IPS-NIHi7 (cell line): Measurements from ENCODE around the gene NKAIN2.
A peak's percentile ranks its signal among the peaks of the same experiment; 100 is the strongest.

Source experiments
- DNase-seq: peaks from one replicate; pipeline ENCODE4 v3.0.0; 2012; ENCODE audit warnings: mixed read lengths; ENCODE audit errors: extremely low spot score

NKAIN2 gene

DNA sequence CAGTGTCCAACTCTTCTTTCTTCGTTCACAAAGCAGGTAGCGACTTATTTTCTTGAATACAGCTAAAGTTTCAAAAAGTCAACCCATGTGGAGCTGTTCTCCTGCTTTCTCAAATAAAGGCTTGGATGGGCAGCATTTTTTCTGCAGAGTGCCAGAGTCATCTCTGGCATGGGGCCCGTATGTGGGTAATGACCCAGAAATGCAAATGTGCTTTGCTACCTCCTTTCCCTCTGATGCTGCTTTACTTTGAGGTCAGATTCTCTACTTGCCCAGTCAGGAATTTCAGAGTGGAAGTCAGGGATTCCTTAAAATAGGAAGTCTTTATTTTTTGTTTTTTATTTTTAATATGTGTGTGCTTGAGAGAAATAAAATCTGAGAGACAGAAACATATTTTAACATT is 4.9 kb downstream of the NKAIN2 start:
- DNase-seq: no peak

DNA sequence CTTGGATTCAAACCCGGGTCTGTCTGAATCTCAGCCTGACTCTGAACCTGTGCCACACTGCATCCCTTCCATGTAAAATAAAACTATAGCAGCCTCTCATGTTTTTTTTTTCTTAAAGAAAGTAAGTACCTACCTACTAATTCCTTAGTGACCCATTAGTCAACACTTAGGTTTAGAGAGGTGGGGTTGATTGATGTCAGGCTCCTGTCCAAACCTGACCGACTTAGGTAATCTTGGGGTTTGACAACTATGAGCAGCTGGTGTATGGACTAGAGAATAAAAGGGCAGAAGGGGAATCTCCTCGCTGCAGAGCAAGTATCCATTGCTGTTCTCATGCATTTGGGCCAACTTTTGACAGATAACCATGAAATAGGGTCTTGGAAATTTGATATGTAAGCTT is 6.5 kb downstream of the NKAIN2 start:
- no peak for DNase-seq

DNA sequence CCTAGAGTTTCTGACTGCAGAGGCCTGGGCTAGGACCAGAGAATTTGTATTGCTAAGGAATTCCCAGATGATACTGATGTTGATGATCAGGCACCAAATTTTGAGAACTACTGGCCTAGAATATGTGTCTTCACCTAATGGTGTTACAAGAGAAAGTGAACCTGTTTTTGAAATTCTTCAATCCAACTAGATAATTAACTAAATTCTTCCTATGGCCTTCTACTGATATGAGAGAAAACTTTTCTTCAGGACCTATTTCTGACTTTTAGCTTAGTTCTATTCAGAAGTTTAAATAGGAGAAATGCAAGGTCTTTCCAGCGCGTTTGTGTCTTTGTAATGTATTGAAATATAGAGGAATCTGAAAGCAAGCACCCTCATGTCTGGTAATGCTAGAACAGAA is 7.3 kb downstream of the NKAIN2 start:
- DNase-seq: no peak

DNA sequence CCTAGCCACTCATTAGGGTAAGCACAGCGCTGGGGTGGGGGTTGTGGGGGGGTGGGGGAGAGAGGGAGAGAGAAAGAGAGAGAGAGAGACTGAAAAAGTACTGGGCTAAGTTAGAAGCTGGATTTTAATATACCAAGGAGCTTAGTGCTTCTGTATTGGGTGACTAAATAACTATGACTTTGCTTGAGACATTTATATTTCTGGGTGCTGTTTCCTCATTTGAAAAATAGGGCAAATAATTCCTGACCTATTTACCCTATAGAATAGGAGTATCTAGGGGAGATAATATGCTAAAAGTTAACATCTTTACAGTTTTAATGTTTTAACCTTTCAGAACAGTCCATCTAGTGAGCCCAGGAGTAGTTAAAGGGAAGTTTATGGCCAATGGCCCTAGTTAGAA is 7.7 kb downstream of the NKAIN2 start:
- no peak for DNase-seq

DNA sequence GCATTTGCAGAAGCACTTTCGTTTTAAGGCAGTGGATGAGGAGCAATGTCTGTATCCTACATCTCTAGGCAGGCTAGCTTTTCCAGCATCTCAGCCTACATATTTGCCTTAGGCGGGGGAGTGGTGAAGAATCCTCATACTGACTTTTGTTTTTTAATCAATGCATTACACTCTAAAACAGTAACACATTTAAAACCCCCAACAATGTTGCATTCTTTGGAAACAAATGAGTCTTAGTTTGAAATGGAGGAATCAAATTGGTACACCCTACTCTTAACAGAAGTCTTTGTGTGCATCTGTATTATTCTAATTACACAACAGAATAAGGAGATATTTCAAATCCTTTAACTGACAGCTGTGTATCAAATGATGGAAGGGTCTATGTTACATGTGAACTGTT is 9.0 kb downstream of the NKAIN2 start:
- no peak for DNase-seq

DNA sequence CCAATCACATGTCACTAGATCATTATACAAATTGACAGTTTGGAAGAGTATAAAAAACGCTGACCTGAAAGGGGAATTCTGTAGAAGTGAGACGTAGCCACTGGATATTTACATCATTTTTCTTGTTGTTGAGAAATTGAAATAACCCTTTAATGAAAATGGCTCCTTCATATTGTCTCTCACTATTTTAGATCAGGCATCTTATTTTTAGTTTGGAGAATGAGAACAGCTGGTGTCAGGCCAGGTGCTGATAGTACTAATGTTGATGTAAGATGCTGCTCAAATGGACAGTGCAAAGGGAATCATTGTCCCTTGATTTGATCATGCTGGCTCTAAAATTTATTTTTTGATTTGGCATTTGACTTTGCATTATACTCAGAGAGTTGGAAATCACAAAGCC is 17.4 kb downstream of the NKAIN2 start:
- no peak for DNase-seq

DNA sequence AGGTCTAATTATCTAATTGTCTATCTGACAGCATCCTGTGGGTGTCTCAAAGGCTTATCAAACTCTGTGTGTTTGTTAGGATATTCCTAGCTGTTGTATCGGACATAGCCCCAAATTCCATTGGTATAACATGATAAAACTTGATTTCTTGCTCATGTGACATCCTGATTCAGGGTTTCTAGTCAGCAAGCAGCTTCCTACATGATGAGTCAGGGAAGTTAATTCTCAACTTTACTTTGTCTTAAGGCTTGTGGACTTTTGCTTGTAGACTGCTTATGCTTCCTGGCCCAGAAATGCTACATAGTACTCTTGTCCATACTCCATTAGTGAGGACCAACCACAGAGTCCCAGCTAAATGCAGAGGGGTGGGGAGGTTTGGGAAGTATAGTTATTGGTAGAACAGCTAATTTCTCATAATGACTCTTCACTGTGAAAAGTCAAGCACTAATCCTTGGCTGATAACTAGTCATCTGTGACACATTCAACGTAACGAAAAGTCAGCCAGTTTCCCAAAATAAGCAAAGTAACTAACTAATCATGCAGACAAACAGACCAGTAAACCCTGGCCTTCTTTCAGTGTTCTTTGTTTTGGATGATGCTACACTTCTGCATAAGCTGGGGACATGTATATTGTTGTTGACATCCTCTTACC is 25.8 kb downstream of the NKAIN2 start:
- DNase-seq: no peak

DNA sequence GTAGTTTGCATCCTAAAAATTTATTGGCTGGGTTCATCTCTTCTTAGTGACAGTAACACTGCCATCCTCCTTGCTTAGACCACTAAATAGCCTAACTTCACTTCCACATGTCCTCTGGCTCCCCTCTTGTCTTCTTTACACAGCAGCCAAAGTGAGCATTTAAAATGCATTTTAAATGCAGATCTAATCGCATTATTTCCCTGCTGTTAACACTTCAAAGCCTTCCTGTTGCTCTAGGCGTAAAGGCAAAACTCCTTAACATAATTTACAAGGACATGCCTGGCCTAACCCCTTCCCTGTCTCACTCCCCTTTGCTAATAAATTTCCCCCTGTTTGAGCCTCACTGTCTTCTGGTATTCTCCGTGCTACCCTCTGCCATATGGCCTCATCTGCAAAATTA is 26.5 kb downstream of the NKAIN2 start:
- DNase-seq: peak; percentile 13

DNA sequence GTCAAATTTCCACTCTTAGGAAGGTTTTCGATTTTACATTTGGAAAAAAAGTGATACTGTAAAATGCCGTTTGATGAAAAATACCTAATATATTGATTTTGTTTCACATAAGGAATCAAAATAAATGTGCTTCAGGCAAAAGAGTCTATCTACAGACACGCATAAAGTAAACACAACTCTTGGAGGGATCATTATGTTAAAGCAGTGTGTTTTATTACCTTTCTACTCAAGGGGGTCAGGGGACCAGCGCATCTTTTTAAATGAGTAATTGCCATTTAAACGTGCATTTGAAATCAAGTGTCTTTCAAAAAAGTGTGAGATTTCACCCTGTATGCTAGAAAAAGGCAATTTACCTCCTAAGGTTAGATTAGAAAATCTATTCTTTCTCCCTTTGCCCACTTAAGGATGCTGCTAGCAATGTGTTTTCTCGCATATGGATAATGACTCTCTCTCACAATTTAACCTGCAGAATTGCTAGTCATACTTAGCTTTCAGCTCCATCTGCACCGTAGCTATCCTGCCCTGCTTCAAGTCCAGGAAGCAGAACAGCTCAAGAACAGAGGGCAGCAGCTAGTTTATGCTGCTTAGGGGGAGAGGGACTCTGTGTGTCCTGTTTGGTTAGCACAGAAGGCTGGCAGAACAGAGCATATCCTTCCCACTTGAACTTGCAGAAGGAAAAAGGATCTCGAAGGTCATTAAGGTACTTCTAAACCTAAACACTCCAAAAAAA is 35.0 kb downstream of the NKAIN2 start:
- DNase-seq: no peak

DNA sequence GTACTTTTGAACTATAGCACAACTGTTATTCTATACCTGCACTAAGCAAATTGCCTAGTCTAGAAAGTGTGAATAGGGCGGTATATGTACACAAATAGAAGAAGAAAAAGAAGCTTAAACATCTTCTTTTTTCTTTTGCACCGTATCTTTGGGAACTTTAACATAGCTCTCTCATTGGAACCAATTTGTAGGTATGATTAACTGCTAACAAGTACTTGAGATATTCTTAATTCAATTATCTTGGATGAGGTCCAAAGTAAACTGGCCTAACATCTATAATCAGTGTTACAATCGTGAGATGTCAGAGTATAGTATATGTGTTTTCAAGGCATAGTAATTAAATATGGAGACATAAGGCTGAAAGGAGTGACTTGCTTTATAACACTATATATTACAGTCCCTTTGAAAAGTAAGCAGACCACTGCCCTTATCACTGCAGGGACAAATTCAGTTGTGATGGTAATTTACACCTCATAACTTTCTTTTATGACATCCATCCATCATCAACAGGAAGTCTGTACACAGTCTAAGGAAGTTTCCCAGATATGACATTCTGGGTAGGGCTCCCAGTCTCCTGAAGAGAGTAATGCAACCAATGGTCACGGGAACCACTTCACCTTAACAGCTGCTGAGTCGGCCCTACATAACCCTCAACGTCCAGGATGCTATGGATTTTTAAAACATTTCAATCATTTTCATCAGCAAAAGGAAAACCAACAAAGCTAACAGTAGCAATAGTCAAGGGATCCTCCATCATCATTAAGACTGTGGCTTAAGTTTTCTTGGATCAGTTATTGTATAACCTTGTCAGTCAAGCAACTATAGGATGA is 37.6 kb downstream of the NKAIN2 start:
- no peak for DNase-seq

DNA sequence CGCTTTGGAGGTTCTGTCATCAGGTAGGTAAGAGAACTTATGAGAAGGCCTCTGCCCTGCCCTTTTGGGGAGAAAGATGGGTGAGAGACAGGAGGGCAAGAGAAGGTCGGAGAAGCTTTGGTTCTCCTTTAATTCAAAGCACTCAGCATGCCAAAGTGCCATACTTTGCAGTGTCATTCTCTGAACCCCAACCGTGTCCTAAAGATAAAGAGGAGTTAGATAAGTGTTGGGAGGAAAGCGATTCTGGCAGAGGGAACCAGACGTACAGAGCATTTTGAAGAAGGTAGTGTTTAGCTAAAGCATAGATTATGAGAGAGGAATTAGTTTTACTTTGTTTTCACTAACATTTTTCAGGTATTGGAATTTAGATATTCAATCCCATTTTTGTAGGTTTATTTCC is 40.3 kb downstream of the NKAIN2 start:
- no peak for DNase-seq

DNA sequence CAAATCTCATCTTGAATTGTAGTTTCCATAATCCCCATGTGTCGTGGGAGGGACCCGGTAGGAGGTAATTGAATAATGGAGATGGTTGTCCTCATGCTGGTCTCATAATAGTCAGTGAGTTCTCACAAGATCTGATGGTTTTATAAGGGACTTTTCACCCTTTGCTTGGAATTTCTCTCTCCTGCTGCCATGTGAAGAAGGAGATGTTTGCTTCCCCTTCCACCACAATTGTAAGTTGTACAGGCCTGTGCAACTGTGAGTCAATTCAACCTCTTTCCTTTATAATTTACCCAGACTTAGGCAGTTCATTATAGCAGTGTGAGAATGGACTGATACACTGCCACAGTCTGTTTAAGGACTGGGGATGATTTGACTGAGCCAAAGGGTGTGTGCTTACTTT is 44.7 kb downstream of the NKAIN2 start:
- no peak for DNase-seq

DNA sequence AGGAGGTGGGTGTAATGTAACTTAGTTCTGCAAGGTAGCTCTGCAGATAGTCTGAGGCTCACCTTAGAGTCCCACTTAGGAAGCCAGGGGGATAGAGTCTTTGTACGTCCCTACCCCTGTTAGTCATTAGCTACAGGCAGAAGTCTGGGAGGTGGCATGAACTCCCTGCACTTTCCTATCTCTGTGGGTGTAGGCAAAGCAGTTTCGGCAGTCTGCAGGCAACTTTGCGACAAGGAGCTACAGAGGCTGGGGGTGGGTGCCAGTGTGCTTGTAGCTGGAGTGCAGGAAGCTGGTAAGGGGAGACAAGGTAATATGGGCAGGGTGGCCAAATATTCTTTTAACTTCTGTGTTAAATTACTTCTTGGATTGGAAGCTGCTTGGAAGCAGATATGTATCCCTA is 45.7 kb downstream of the NKAIN2 start:
- peak; percentile 10 for DNase-seq

DNA sequence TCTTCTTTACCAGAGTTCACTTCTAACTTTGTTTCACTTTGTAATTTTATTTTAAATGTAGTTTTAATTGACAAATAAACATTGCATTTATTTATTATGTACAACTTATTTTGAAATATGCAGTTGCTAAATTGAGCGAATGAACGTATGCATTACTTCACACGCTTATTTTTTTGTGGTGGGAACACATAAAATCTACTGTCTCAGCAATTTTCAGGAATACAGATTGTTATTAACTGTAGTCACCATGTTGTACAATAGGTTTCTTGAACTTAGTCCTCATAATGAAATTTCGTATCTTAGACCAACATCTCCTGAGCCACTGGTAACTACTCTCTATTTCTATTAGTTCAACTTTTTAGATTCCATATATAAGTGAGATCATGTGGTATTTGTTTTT is 46.9 kb downstream of the NKAIN2 start:
- DNase-seq: no peak

DNA sequence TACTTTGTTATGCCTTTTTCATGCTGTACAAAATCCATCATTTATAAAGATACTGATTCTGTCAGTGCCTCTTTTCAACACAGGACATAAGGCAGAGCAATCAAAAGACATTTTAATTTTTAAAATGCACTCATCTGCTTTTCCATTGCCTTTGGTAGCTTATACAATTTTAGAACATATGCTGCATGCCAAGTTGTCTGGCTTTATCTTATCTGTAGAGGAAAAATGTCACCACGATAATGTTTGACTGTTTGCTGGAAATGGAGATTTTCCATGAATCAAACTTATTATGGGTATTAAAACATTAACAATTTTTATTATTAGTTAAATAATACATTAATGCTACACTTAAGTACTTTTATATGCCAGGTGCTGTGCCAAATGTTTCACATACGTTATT is 50.5 kb downstream of the NKAIN2 start:
- no peak for DNase-seq

DNA sequence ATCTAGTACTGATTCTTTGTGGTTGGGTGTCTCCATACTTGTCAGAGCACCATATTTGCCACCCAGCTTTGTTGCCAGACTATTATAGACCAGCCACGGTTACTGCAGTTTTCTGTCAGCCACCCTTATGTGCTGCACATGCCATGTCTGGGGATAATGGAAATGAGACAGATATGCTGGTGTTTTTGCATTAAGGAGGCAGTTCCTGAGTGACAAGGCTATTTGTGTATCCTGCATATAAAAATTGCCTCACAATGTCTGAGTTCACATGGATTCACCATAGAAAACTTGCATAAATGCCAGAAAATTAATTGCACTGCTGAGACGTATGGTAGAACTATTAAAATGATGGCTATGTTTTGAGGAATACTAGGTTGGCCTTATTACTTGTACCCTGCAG is 51.8 kb downstream of the NKAIN2 start:
- no peak for DNase-seq

DNA sequence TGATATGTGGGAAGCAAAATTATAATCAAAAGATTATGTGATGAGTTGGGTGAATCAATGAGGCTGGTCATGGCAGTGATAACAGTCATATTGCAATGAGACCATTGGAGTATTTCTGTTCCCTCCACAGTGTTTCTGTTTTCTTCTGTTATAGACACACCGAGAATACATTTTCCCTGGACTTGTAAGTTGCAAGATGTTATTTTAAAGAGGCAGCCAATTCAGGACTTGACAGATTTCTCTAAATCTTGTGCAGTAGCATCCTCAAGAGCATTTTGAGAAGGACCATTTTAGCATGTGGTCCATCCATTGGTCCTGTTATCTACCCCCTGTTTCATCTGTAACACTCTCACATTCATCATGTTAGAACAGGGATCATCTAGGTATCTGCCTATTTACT is 55.6 kb downstream of the NKAIN2 start:
- no peak for DNase-seq

DNA sequence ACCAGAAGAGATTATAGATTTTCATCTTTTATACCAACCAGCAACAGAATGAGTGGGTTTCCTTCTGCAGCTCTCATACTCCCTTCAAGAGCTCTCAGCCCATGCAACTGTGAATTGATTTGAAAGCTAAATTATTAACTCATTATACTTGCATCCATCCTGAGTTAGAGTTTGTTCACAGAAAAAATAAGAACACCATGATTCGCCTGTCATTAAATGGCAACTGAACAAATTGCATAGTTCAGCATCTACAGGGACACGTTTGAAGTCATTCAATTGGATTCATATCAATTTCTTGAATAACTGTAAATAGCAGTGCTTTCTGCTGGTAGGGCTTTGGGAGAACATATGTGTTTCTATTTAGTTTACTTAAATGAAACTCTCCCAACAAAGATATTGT is 65.7 kb downstream of the NKAIN2 start:
- DNase-seq: no peak

DNA sequence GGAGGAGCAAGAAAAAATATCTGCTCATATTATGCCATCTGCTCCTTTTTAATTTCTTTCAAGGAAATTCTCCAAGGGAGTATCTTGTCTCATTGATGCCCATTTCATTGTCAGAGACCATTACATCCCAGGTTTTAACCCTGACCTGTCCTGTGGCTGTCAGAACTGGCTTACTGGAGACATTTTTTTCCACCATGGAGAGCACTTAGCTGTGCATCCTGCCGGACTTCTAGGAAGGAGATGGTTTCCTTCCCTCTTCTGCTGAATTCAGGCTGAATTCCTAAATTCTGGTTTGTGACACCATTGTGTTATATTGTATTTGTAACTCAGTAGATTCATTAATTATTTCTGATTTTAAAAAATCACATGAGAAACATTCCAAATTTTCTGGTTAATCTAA is 70.3 kb downstream of the NKAIN2 start:
- no peak for DNase-seq

DNA sequence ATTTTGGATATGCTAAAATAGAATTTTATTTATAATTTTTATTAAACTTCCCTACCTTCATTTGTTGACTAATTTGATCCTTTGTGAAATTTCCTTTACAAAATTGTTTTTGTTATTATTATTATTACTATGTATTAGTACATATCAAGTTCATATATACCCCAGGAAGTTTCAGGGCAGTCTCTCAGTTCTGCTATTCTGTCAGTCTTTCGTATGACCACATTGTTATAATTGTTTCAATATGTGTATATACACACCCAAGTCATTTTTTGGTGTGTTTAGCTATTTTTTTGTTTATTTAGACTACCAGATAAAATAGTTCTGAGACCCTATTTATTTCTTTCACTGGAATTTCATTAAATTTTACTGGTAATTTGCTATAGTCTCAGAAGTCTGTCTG is 72.1 kb downstream of the NKAIN2 start:
- DNase-seq: no peak

DNA sequence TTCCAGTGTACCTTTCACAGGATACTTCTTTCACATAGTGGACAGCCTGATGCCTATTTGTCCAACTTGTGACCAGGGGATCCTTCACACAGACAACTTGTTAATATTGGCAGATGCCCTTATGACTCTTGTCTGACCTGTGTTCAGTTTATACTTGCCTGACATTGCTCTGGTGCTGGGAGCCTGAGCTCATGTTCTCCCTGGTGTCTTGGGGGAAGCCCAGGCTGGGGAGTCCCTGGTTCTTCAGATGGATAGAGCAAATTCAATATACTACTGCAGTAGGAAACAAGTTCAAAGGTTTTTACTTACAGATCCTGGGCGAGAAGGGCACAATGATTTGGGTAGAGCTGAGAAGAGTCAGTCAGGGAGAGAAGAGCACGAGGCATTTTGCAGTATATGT is 76.1 kb downstream of the NKAIN2 start:
- no peak for DNase-seq

DNA sequence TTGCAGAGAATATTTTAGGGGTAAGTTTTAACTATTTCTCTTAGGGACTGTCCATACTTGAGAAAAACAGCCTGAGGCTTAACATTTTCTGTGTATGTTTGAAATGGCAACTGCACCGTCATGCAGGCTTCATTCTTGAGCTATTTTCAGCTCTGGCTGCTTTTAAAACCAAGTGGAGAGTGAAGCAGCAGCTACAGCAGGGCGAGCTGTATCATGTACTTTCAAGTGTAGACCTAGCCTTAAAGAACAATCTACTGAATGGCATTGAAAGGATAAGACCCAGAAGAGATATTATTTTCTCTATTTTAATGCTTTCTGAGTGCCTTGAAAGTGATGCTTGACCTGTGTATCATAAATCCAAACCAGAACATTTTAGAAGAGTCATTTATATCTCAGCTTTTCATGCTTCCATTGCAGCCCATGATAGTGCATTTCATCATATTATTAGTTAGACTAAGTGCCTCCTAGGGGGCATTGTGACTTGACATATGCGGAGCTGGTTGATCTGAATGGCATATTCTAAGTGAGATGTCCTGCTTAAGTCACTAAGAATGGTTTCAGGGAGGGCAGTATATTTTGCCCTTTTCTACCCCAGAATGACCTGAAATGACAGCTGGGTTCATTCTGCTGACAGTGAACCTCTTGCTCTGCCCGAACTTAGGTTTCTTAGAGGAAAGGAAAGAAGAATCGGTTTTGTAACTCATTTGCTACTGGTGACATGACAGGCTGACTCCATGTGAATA is 85.3 kb downstream of the NKAIN2 start:
- DNase-seq: no peak
